ENCODE measurements around the gene CNTNAP2.

- no peak for TF ChIP-seq CTCF (IDR thresholded peaks at IDR 0.05)
- no peak for TF ChIP-seq REST (IDR thresholded peaks at IDR 0.05; ENCODE audit: insufficient read depth in 1 of 2, low read depth in 2 of 2, low read length in 1 of 2)
Observed at GRCh38 chr7:147014286-147014955, 897.8 kb downstream of the CNTNAP2 start.
